AG09319 (cell line): Measurements from ENCODE around the gene CYP46A1.

Source experiments
- DNase-seq: peaks from one replicate; pipeline ENCODE4 v3.0.0-alpha.2; 2010; ENCODE audit warnings: low read depth; ENCODE audit errors: extremely low read depth
- CTCF ChIP-seq: IDR thresholded peaks from 2 replicates; pipeline ENCODE4 v1.5.1; 2011; ENCODE audit warnings: low read depth, mild to moderate bottlenecking, inconsistent platforms, low read length, moderate library complexity

Gene CYP46A1

GRCh38 chr14:99674776-99675381 is 9.2 kb upstream of the CYP46A1 start:
- DNase-seq = no peak
- no peak for TF ChIP-seq CTCF

- DNase-seq = no peak
Observed at GRCh38 chr14:99675382-99675835, 8.7 kb upstream of the CYP46A1 start.

GRCh38 chr14:99675951-99676350 is 8.1 kb upstream of the CYP46A1 start:
- no peak for TF ChIP-seq CTCF
- DNase-seq = no peak

More at GRCh38 chr14:99675382-99675835, 8.7 kb upstream of the CYP46A1 start:
- no peak for TF ChIP-seq CTCF

- no peak for DNase-seq
- no peak for TF ChIP-seq CTCF
Observed at GRCh38 chr14:99676657-99677056, 7.4 kb upstream of the CYP46A1 start.

GRCh38 chr14:99677231-99678140 is 6.6 kb upstream of the CYP46A1 start:
- no peak for TF ChIP-seq CTCF

GRCh38 chr14:99678198-99678597 is 5.9 kb upstream of the CYP46A1 start:
- no peak for DNase-seq
- TF ChIP-seq CTCF = no peak

More at GRCh38 chr14:99677231-99678140, 6.6 kb upstream of the CYP46A1 start:
- DNase-seq = no peak

GRCh38 chr14:99679111-99679510 is 5.0 kb upstream of the CYP46A1 start:
- TF ChIP-seq CTCF = no peak
- DNase-seq = no peak
